Measurements from ENCODE around the gene SYT14.

SYT14 gene

DNA sequence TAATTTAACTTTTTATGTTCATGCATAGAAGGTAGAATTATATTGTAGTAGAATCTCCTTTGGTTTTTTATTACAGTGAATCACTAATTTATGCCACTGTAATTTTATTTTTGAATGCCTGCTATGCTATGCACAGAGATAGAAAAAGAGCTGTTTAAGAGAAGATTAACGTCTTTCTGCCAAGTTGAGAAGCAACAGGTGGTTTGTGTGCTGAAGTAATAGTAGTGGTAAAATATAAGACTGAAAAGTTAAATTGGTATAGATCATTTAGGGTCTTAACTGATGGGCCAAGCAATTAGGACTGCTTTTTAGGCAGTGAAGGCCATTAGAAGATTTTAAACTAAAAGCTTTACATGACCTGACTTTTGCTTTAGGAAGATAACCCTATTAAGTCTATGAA, 115.1 kb downstream of the SYT14 start:
- Mint-ChIP-seq H3K36me3 (ENCODE audit: insufficient read depth) (no peaks in the 10 kb centered on the region), H3K27me3 (peaks cover 43% of the 10 kb centered on the region), H3K4me3 (no peak overlapping the region), H3K9me3 (no peaks in the 10 kb centered on the region), H3K4me1 (no peaks in the 10 kb centered on the region), H3K27ac (ENCODE audit: low read depth) (no peak overlapping the region)
- DNase-seq (ENCODE audit: low spot score in 2 of 2): no peak
- no peak for ATAC-seq (replicated peaks; ENCODE audit: extremely low read depth, poor library complexity, severe bottlenecking)

DNA sequence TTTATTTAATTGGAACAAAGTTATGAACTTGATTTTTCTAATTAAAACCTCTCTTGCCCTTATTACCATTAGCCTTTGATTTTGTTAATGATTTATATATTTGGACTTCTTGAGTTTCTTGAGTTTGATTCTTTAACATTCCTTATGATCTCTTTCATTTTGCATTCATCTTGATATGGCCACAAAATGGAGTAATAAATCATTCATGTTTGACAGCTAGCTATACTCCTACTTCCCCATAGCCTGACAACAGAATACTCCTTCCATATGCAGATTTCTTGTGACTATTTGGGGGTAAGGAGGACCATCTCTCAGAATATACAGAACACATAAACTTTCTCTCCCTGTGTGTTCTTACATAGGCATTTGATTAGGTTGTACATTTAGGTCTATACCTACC, 119.6 kb downstream of the SYT14 start:
- Mint-ChIP-seq H3K36me3 (ENCODE audit: insufficient read depth) (no peaks in the 10 kb centered on the region), H3K27ac (ENCODE audit: low read depth) (no peak overlapping the region), H3K9me3 (no peaks in the 10 kb centered on the region), H3K27me3 (peaks cover 24% of the 10 kb centered on the region), H3K4me1 (no peaks in the 10 kb centered on the region), H3K4me3 (no peak overlapping the region)
- no peak for DNase-seq (ENCODE audit: low spot score in 2 of 2)
- no peak for ATAC-seq (replicated peaks; ENCODE audit: extremely low read depth, poor library complexity, severe bottlenecking)

DNA sequence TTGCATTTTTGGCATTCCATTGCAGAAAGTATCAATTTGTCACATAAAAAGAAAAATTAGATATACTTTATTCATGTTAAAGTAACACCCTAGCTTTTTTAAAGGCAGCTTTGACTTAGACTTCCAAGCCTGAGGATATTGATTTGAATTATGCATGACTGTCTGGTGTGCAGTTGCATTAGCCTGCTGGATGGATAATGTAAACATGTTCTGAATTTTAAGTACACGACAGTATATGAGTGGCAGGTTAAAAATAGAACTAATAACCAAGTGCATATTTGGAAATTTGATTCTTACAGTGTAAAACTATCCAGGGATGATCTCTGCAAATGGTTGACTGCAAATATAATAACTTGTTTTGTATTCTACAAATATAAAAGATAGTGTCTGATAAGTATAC, 124.0 kb downstream of the SYT14 start:
- H3K36me3 Mint-ChIP-seq (ENCODE audit: insufficient read depth): peaks cover 1% of the 10 kb centered on the region
- no peak for ATAC-seq (replicated peaks; ENCODE audit: extremely low read depth, poor library complexity, severe bottlenecking)
- no peak for DNase-seq (ENCODE audit: low spot score in 2 of 2)
- H3K9me3 Mint-ChIP-seq: no peaks in the 10 kb centered on the region
- no peaks in the 10 kb centered on the region for H3K4me1 Mint-ChIP-seq
- no peak overlapping the region for H3K27ac Mint-ChIP-seq (ENCODE audit: low read depth)
- no peak overlapping the region for H3K4me3 Mint-ChIP-seq
- H3K27me3 Mint-ChIP-seq: peaks cover 15% of the 10 kb centered on the region

DNA sequence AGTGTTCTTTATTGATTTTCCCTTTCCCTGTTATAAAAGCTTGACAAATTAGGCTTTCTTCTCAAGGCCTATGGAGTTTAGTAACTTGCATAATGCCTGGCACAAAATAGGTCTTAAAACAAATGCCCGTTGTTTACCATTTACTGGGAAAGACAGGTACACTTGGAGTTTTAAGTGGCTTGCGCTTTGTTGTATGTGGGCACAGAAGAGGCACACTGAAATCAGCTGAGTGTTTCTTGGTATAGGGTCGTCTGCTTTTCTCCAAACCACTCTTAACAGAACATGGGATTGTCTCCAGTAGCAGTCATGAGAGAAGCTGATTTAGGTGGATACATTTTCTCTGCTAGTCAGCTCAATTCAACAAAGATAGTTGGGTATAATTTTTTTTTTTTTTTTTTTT, 132.5 kb downstream of the SYT14 start:
- Mint-ChIP-seq H3K4me3 (no peak overlapping the region), H3K27me3 (peaks cover 18% of the 10 kb centered on the region), H3K27ac (ENCODE audit: low read depth) (no peak overlapping the region), H3K9me3 (no peaks in the 10 kb centered on the region), H3K4me1 (no peaks in the 10 kb centered on the region), H3K36me3 (ENCODE audit: insufficient read depth) (no peaks in the 10 kb centered on the region)
- no peak for DNase-seq (ENCODE audit: low spot score in 2 of 2)
- ATAC-seq (replicated peaks; ENCODE audit: extremely low read depth, poor library complexity, severe bottlenecking): no peak

DNA sequence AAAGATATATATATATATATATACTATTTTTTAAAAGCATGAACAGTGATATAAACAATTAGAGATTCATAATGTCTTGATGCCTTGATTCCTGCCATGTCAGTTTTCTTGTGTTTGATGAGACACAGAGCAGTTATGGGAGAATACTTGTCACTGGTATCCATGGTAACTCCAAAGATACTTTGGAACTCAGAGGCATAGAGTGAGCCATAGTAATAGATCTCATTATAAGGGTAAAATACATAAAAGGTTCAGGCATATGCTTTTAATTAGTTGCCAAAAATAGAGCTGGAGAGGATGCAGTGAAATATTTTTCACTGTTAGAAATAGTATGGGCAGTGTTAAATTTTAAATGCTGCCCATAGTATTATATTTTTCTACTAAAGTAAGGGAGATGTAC, 134.1 kb downstream of the SYT14 start:
- no peak for DNase-seq (ENCODE audit: low spot score in 2 of 2)
- H3K27ac Mint-ChIP-seq (ENCODE audit: low read depth): no peak overlapping the region
- no peak overlapping the region for H3K4me3 Mint-ChIP-seq
- H3K9me3 Mint-ChIP-seq: no peaks in the 10 kb centered on the region
- no peaks in the 10 kb centered on the region for H3K4me1 Mint-ChIP-seq
- H3K36me3 Mint-ChIP-seq (ENCODE audit: insufficient read depth): no peaks in the 10 kb centered on the region
- H3K27me3 Mint-ChIP-seq: peaks cover 18% of the 10 kb centered on the region
- ATAC-seq (replicated peaks; ENCODE audit: extremely low read depth, poor library complexity, severe bottlenecking): no peak

DNA sequence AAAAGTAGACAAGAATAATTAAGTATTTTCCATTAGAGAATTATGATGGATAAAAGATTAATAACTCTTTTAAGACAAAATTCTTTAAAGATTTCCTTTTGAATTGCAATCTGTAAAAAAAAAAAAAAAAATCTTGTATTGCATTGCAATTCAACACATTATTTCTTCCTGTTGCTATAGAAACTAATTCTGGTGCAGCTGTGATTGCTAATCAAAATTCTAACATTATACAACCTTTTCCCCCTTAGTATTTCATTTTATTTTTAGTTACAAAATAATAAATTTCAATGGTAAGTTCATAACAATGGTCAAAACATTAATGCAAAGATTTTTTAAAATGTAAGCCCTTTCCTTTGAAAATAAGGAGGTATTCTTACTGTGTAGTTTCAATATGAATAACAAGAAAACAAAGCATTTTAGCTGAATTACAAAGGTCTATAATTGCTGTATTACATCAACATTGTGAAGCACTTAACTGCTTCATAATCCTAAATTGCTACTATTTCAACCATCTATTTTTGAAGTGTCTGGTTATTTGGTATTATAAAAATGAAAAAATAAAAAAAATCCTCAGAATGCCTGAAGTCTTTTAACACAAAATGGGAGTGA, 135.0 kb downstream of the SYT14 start:
- Mint-ChIP-seq H3K9me3 (no peaks in the 10 kb centered on the region), H3K36me3 (ENCODE audit: insufficient read depth) (no peaks in the 10 kb centered on the region), H3K4me1 (no peaks in the 10 kb centered on the region), H3K4me3 (no peak overlapping the region), H3K27ac (ENCODE audit: low read depth) (no peak overlapping the region), H3K27me3 (peaks cover 18% of the 10 kb centered on the region)
- no peak for ATAC-seq (replicated peaks; ENCODE audit: extremely low read depth, poor library complexity, severe bottlenecking)
- DNase-seq (ENCODE audit: low spot score in 2 of 2): no peak

DNA sequence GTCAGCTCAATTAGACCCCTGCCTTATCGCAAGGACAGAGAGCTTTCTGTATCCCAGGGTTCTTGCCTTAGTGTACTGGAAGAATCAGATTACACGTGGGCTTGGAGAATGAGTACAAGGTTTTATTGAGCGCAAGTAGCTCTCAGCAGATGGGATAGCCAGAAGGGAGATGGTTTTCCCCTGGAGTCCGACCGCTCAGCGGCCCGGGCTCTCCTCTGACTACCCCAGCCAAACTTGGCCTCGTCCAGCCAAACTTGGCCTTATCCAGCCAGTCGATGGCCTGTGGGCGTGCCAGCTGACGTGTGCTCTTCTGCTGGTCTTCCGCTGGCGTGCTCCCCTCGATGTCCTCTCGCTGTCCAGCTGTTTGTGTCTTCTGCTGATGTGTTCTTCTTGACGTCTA, 136.9 kb downstream of the SYT14 start:
- H3K4me1 Mint-ChIP-seq: no peaks in the 10 kb centered on the region
- no peak for ATAC-seq (replicated peaks; ENCODE audit: extremely low read depth, poor library complexity, severe bottlenecking)

DNA sequence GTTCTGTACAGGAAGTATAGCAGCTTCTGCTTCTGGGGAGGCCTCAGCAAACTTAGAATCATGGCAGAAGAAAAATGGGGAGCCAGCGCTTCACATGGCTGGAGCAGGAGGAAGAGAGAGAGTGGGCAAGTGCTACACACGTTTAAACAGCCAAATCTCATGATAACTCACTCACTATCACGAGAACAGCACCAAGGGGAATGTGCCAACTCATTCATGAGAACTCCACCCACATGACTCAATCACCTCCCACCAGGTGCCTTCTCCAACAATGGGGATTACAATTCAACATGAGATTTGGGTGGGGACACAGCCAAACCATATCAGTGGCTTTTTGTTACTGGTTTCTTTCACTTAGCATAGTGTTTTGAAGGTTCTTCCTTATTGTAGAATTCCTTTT, 138.6 kb downstream of the SYT14 start:
- Mint-ChIP-seq H3K27me3 (peaks cover 8% of the 10 kb centered on the region), H3K4me1 (no peaks in the 10 kb centered on the region), H3K27ac (ENCODE audit: low read depth) (no peak overlapping the region), H3K9me3 (no peaks in the 10 kb centered on the region), H3K4me3 (no peak overlapping the region), H3K36me3 (ENCODE audit: insufficient read depth) (no peaks in the 10 kb centered on the region)
- no peak for DNase-seq (ENCODE audit: low spot score in 2 of 2)
- no peak for ATAC-seq (replicated peaks; ENCODE audit: extremely low read depth, poor library complexity, severe bottlenecking)

More for the DNA sequence above, 136.9 kb downstream of the SYT14 start:
- H3K36me3 Mint-ChIP-seq (ENCODE audit: insufficient read depth): no peaks in the 10 kb centered on the region
- no peak for DNase-seq (ENCODE audit: low spot score in 2 of 2)
- H3K27ac Mint-ChIP-seq (ENCODE audit: low read depth): no peak overlapping the region
- no peak overlapping the region for H3K4me3 Mint-ChIP-seq
- no peaks in the 10 kb centered on the region for H3K9me3 Mint-ChIP-seq
- H3K27me3 Mint-ChIP-seq: peaks cover 7% of the 10 kb centered on the region

DNA sequence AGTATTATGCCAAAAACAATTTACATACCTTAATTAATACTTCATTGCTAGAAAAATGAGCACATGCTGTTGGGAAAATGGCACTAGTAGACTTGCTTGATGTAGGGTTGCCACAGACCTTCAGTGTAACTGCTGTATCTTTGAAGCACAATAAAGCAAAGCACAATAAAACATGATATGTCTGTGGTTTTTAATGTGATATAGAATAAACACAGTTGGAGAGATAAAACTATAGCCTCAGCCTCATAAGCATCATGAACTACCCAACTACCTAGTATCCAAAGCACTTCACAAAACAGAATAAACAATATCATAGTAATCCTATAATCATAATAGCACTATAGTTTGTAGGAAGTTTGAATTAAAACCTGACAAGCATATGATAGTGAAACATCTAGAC, 143.5 kb downstream of the SYT14 start:
- Mint-ChIP-seq H3K4me1 (no peaks in the 10 kb centered on the region), H3K4me3 (no peak overlapping the region), H3K36me3 (ENCODE audit: insufficient read depth) (no peaks in the 10 kb centered on the region), H3K27ac (ENCODE audit: low read depth) (no peak overlapping the region), H3K27me3 (peaks cover 8% of the 10 kb centered on the region), H3K9me3 (no peaks in the 10 kb centered on the region)
- ATAC-seq (replicated peaks; ENCODE audit: extremely low read depth, poor library complexity, severe bottlenecking) (no peak), DNase-seq (ENCODE audit: low spot score in 2 of 2) (no peak)

DNA sequence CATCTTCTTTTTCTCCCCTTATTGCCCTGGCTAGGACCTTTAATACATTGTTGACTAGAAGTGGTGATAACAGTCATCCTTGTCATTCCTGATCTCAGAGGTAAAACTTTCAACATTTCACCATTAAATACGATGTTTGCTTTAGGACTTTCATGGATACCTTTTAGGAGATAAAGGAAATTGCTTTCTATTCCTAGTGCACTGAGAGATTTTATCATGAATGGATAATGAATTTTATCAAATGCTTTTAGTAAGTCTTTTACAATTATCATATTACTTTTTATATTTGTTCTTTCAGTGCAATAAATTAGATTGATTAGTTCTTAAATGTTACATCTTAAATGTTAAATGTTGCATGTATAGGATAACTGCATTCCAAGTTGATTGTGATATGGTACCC, 147.3 kb downstream of the SYT14 start:
- Mint-ChIP-seq H3K27me3 (peaks cover 39% of the 10 kb centered on the region), H3K9me3 (no peaks in the 10 kb centered on the region), H3K36me3 (ENCODE audit: insufficient read depth) (no peaks in the 10 kb centered on the region), H3K4me3 (no peak overlapping the region), H3K27ac (ENCODE audit: low read depth) (no peak overlapping the region), H3K4me1 (no peaks in the 10 kb centered on the region)
- ATAC-seq (replicated peaks; ENCODE audit: extremely low read depth, poor library complexity, severe bottlenecking): no peak
- no peak for DNase-seq (ENCODE audit: low spot score in 2 of 2)

DNA sequence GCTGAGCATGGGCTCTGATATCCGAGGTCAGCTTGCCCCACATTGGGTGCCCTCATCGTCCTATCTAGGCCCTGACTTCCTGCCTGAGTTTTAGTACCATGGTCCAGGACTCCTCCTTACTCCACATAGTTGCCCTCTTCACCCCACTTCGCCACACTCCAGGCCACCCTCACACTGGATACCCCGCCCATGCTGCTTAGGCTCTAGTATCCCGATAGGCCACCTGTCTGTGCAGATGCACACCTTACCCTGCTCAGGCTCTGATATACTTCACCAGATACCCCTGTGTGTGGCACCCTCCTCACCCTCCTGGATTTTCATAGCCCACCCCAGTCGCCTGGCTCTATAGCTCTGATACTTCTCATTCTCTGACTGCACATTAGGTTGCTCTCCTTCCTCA, 149.0 kb downstream of the SYT14 start:
- Mint-ChIP-seq H3K27ac (ENCODE audit: low read depth) (no peak overlapping the region), H3K4me3 (no peak overlapping the region), H3K27me3 (peaks cover 43% of the 10 kb centered on the region), H3K9me3 (no peaks in the 10 kb centered on the region), H3K4me1 (no peaks in the 10 kb centered on the region), H3K36me3 (ENCODE audit: insufficient read depth) (no peaks in the 10 kb centered on the region)
- DNase-seq (ENCODE audit: low spot score in 2 of 2) (no peak), ATAC-seq (replicated peaks; ENCODE audit: extremely low read depth, poor library complexity, severe bottlenecking) (no peak)

DNA sequence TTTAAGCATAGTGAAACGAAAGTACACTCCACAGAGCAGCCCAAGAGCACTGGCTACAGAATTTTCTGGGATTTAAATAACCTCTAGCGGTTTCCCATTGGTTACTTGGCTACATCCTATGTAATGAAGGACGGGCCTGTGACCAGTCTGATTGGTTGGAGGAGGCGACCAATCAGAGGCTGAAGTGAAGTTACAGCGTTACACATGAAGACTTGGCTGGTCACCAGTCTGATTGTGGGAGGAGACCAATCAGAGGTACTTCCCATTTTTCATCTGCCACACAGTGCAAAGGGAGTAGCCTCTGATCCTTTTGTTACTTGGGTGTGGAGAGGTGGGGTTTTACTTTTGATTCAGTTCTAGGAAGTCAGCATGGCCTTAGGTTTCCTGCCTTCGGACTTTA, 151.8 kb downstream of the SYT14 start:
- ATAC-seq (replicated peaks; ENCODE audit: extremely low read depth, poor library complexity, severe bottlenecking) (no peak), DNase-seq (ENCODE audit: low spot score in 2 of 2) (no peak)
- no peaks in the 10 kb centered on the region for H3K36me3 Mint-ChIP-seq (ENCODE audit: insufficient read depth)
- peaks cover 43% of the 10 kb centered on the region for H3K27me3 Mint-ChIP-seq
- H3K9me3 Mint-ChIP-seq: no peaks in the 10 kb centered on the region
- no peak overlapping the region for H3K27ac Mint-ChIP-seq (ENCODE audit: low read depth)
- no peak overlapping the region for H3K4me3 Mint-ChIP-seq
- H3K4me1 Mint-ChIP-seq: no peaks in the 10 kb centered on the region

DNA sequence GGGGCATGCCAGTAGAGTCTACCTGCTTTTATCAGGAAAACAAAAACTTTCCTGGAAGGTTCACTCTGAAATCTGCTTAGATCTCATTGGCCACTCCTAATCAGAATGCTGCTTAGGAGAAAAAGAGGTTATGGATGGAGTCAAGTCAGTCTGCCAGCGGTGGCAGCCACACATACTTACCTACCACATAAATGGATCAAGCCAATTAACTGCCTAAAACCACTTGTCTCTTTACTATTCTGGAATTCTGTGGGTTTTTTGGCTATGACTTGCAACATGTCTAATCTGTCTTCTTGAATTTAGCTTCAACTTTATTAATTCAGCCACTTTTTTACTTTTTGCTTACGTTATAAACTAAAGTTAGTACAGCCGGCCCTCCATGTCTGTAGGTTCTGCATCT, 154.3 kb downstream of the SYT14 start:
- Mint-ChIP-seq H3K4me3 (no peak overlapping the region), H3K4me1 (no peaks in the 10 kb centered on the region), H3K9me3 (no peaks in the 10 kb centered on the region), H3K27me3 (peaks cover 37% of the 10 kb centered on the region), H3K27ac (ENCODE audit: low read depth) (no peak overlapping the region), H3K36me3 (ENCODE audit: insufficient read depth) (no peaks in the 10 kb centered on the region)
- ATAC-seq (replicated peaks; ENCODE audit: extremely low read depth, poor library complexity, severe bottlenecking) (no peak), DNase-seq (ENCODE audit: low spot score in 2 of 2) (no peak)

DNA sequence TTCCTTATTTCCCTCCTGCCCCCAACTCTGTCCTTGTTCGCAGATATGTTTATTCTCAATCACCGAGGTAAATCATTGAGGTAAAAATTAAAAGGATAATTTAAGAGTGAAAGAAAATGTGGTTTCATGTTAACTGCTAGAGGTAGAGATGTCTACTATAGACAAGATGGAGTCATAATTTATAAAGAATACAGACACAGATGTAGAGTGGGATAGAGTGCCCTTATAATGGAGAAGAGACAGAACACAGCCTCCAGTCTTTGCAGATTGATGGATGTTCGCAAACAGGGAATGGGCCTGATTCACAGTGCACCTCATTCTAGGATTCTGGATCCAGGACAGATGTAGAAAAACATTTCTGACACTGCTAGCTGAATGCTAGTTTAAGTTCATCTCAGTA, 155.4 kb downstream of the SYT14 start:
- H3K4me3 Mint-ChIP-seq: no peak overlapping the region
- DNase-seq (ENCODE audit: low spot score in 2 of 2): no peak
- peaks cover 32% of the 10 kb centered on the region for H3K27me3 Mint-ChIP-seq
- no peaks in the 10 kb centered on the region for H3K9me3 Mint-ChIP-seq
- no peaks in the 10 kb centered on the region for H3K4me1 Mint-ChIP-seq
- no peak for ATAC-seq (replicated peaks; ENCODE audit: extremely low read depth, poor library complexity, severe bottlenecking)
- H3K36me3 Mint-ChIP-seq (ENCODE audit: insufficient read depth): no peaks in the 10 kb centered on the region
- no peak overlapping the region for H3K27ac Mint-ChIP-seq (ENCODE audit: low read depth)

All from central memory CD8-positive, alpha-beta T cell (primary cell).